ENCODE results near the gene TMEM132C. TPM values are rescaled to one million over a fixed set of nuclear protein-coding genes. Genes with fewer than 3 reads are reported as not detected.

Gene TMEM132C
- total and polyA plus RNA-seq, 2 donors (not counting 1 experiment from before 2014, with no cell fraction given) = not detected

DNA sequence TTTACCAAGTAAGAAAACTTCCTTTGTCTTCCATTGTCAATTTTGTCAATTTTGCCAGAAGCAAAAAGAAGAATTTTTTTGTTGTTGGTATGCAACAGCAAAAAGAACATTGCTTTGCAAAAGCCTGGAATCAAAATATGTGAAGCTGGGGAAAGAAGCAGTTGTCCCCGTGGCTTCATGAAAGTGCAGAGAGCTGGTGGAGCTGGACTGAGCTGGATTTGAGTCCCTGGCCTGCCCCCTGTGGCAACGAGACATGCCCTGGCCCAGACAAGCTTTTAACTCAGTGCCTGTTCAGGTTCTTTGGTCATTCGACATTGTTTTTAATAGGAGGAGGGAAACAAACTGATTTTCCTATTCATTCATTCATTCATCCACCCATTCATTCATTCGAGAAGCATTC, 486.5 kb downstream of the TMEM132C start:
- no peak overlapping the region for H3K9ac ChIP-seq (ENCODE audit: low read length)
- H3K36me3 ChIP-seq (replicated peaks in 1 of 2; ENCODE audit: control extremely low read depth in 1 of 2, control insufficient read depth in 1 of 2, extremely low read depth in 1 of 2, insufficient read depth in 2 of 2, low read length in 1 of 2) = no peaks in the 10 kb centered on the region
- peaks cover 0 to 6% (median 0%) of the 10 kb centered on the region in 3 donors for H3K9me3 ChIP-seq (ENCODE audit: control extremely low read depth in 1 of 3, control insufficient read depth in 2 of 3, insufficient read depth in 1 of 3, low read length in 2 of 3)
- no peak for DNase-seq
- intact Hi-C loops (cut with micrococcal nuclease) = no loop called here
- TF ChIP-seq, protein P1, sequence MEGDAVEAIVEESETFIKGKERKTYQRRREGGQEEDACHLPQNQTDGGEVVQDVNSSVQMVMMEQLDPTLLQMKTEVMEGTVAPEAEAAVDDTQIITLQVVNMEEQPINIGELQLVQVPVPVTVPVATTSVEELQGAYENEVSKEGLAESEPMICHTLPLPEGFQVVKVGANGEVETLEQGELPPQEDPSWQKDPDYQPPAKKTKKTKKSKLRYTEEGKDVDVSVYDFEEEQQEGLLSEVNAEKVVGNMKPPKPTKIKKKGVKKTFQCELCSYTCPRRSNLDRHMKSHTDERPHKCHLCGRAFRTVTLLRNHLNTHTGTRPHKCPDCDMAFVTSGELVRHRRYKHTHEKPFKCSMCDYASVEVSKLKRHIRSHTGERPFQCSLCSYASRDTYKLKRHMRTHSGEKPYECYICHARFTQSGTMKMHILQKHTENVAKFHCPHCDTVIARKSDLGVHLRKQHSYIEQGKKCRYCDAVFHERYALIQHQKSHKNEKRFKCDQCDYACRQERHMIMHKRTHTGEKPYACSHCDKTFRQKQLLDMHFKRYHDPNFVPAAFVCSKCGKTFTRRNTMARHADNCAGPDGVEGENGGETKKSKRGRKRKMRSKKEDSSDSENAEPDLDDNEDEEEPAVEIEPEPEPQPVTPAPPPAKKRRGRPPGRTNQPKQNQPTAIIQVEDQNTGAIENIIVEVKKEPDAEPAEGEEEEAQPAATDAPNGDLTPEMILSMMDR (IDR thresholded peaks at IDR 0.05) = no peak
- no peak for TF ChIP-seq EZH2 (IDR thresholded peaks at IDR 0.05; ENCODE audit: borderline replicate concordance, insufficient read depth, low read depth, low read length, poor library complexity, severe bottlenecking)
- no peak overlapping the region for H3K4me3 ChIP-seq (ENCODE audit: control extremely low read depth in 1 of 5, extremely low read depth in 1 of 5, insufficient read depth in 1 of 5, low read depth in 2 of 5, low read length in 4 of 5)
- no peak overlapping the region for H2AFZ ChIP-seq (ENCODE audit: insufficient read depth, low read depth, low read length, poor library complexity, severe bottlenecking)
- H4K20me1 ChIP-seq (ENCODE audit: control insufficient read depth, insufficient read depth, low read length, poor library complexity, severe bottlenecking) = no peaks in the 10 kb centered on the region
- H3K27me3 ChIP-seq (replicated peaks in 1 of 4; ENCODE audit: control extremely low read depth in 1 of 4, control insufficient read depth in 3 of 4, insufficient read depth in 4 of 4, low read length in 3 of 4) = no peaks in the 10 kb centered on the region
- Mint-ChIP-seq H3K4me3 (no peak overlapping the region), H3K9me3 (ENCODE audit: insufficient read depth) (no peaks in the 10 kb centered on the region), H3K27ac (no peak overlapping the region), H3K4me1 (no peaks in the 10 kb centered on the region), H3K27me3 (peaks cover 13% of the 10 kb centered on the region)
- CTCF ChIA-PET = interaction anchor here (0.8 kb wide), 1 partner anchor 9 kb away, joined by 3 read pairs; no protein-coding TSS in a partner anchor
- H3K4me2 ChIP-seq (replicated peaks; ENCODE audit: low read depth, low read length, poor library complexity, severe bottlenecking) = no peak overlapping the region
- no peak overlapping the region for H3K27ac ChIP-seq (ENCODE audit: low read length in 2 of 2)
- 85% methylated on average over 2 of the region's 4 CpGs for WGBS (ENCODE audit: insufficient coverage)
- no peak for ATAC-seq (ENCODE audit: low read depth)
- H3K4me1 ChIP-seq (ENCODE audit: control insufficient read depth in 2 of 2, insufficient read depth in 2 of 2, low read length in 2 of 2) = no peaks in the 10 kb centered on the region
- H3K79me2 ChIP-seq (ENCODE audit: control insufficient read depth, insufficient read depth, low read length) = no peaks in the 10 kb centered on the region
- POLR2A ChIA-PET = no interaction called here

DNA sequence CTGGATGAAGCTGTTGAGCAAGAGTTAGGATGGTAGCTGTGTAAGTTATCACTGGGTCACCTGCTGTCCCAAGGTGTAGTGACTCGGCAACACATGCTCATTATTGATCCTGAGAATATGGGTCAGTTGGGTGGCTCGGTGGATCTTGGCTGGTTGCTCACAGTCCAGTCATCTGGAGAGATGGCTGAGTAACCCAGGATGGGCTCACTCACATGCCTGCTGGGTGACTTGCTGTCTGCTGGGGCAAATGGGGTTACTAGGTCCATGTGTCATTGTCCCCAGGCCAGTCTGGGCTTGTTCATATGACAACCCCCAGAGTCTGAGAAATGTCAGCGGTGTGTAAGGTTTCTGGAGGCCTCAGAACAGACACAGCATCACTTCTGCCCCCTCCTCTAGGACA, 487.3 kb downstream of the TMEM132C start:
- CTCF ChIA-PET = interaction anchor here (0.8 kb wide), 1 partner anchor 19 kb away, joined by 3 read pairs; no protein-coding TSS in a partner anchor
- POLR2A ChIA-PET = no interaction called here
- H3K27ac Mint-ChIP-seq = no peak overlapping the region

More for the DNA sequence above, 487.3 kb downstream of the TMEM132C start:
- WGBS (ENCODE audit: insufficient coverage) = 94% methylated on average over 2 of the region's 3 CpGs
- H3K9me3 Mint-ChIP-seq (ENCODE audit: insufficient read depth) = no peaks in the 10 kb centered on the region
- no peaks in the 10 kb centered on the region for H3K4me1 ChIP-seq (ENCODE audit: control insufficient read depth in 2 of 2, insufficient read depth in 2 of 2, low read length in 2 of 2)
- no peaks in the 10 kb centered on the region for H3K79me2 ChIP-seq (ENCODE audit: control insufficient read depth, insufficient read depth, low read length)
- TF ChIP-seq, protein P1 (IDR thresholded peaks at IDR 0.05) = no peak
- no peak for TF ChIP-seq EZH2 (IDR thresholded peaks at IDR 0.05; ENCODE audit: borderline replicate concordance, insufficient read depth, low read depth, low read length, poor library complexity, severe bottlenecking)
- H3K4me3 Mint-ChIP-seq = no peak overlapping the region
- no peak overlapping the region for H3K4me3 ChIP-seq (ENCODE audit: control extremely low read depth in 1 of 5, extremely low read depth in 1 of 5, insufficient read depth in 1 of 5, low read depth in 2 of 5, low read length in 4 of 5)
- H3K27me3 ChIP-seq (replicated peaks in 1 of 4; ENCODE audit: control extremely low read depth in 1 of 4, control insufficient read depth in 3 of 4, insufficient read depth in 4 of 4, low read length in 3 of 4) = no peaks in the 10 kb centered on the region
- no peaks in the 10 kb centered on the region for H3K36me3 ChIP-seq (replicated peaks in 1 of 2; ENCODE audit: control extremely low read depth in 1 of 2, control insufficient read depth in 1 of 2, extremely low read depth in 1 of 2, insufficient read depth in 2 of 2, low read length in 1 of 2)
- intact Hi-C loops (cut with micrococcal nuclease) = no loop called here
- no peak overlapping the region for H3K4me2 ChIP-seq (replicated peaks; ENCODE audit: low read depth, low read length, poor library complexity, severe bottlenecking)
- no peaks in the 10 kb centered on the region for H3K4me1 Mint-ChIP-seq
- no peaks in the 10 kb centered on the region for H4K20me1 ChIP-seq (ENCODE audit: control insufficient read depth, insufficient read depth, low read length, poor library complexity, severe bottlenecking)
- H3K27me3 Mint-ChIP-seq = peaks cover 12% of the 10 kb centered on the region
- no peak overlapping the region for H3K9ac ChIP-seq (ENCODE audit: low read length)
- no peak overlapping the region for H2AFZ ChIP-seq (ENCODE audit: insufficient read depth, low read depth, low read length, poor library complexity, severe bottlenecking)
- H3K27ac ChIP-seq (ENCODE audit: low read length in 2 of 2) = no peak overlapping the region
- DNase-seq (no peak), ATAC-seq (ENCODE audit: low read depth) (no peak)
- H3K9me3 ChIP-seq (ENCODE audit: control extremely low read depth in 1 of 3, control insufficient read depth in 2 of 3, insufficient read depth in 1 of 3, low read length in 2 of 3) = peaks cover 0 to 6% (median 0%) of the 10 kb centered on the region in 3 donors

Data from B cell (primary cell).